K562 treated with DMSO at 1 percent for 24 hours (cell line): ENCODE data around the gene SIX3. TPM values are rescaled to one million over a fixed set of nuclear protein-coding genes. Genes with fewer than 3 reads are reported as not detected.

Experiments
- total RNA-seq: library from RNA; unstranded; fragments of 300-600 nt; gene quantifications from 2 replicates; pipeline ENCODE4 v1.2.3, GENCODE V29; 2022; ENCODE audit warnings: low read depth; ENCODE audit not compliant: insufficient read depth

SIX3 gene
- total RNA-seq: not detected in 2 replicates

DNA sequence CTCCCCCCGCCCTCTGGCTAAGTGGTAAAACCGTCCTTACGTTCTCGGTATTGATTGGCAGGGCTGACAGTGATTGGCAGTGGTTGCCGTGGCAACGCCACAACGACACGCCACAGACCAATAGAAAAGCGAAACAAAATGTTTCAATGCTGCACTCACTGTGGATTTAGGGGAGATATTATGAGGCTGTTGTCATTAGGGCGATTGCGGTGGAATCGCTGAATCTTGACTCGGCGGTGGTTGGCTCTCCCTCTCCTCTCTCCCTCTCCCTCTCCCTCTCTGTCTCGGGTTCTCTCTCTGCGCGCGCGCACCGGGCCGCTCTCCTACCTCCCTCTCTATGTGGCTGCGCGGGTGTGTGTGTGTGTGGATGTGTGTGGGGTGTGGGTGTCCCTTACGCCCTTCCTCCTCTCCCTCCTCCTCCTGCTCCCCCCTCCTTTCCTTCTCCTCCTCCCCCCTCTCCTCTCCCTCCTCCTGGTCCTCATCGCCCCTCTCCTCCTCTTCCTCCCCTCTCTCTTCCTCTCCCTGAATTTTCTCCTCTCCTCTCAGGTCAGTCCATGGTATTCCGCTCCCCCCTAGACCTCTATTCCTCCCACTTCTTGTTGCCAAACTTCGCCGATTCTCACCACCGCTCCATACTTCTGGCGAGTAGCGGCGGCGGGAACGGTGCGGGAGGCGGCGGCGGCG lies at the start of gene SIX3:
Gene SIX3, plus strand, starts transcription at position 152 of the 684 bp plus-strand sequence. Its CDS starts 403 bp downstream, at position 555.

Other genes starting within 250 kb of the SIX3 start
- not detected in 2 replicates for gene SIX2, start 67.8 kb downstream of the SIX3 start, total RNA-seq